ENCODE data around the gene POGLUT3. TPM values are rescaled to one million over a fixed set of nuclear protein-coding genes. Genes with fewer than 3 reads are reported as not detected.

The POGLUT3 gene
- 10 to 100 TPM in 2 of 4 donors, 1 to 10 TPM in 2; 6.0 to 18.3 (median 13.2) TPM for total RNA-seq

DNA sequence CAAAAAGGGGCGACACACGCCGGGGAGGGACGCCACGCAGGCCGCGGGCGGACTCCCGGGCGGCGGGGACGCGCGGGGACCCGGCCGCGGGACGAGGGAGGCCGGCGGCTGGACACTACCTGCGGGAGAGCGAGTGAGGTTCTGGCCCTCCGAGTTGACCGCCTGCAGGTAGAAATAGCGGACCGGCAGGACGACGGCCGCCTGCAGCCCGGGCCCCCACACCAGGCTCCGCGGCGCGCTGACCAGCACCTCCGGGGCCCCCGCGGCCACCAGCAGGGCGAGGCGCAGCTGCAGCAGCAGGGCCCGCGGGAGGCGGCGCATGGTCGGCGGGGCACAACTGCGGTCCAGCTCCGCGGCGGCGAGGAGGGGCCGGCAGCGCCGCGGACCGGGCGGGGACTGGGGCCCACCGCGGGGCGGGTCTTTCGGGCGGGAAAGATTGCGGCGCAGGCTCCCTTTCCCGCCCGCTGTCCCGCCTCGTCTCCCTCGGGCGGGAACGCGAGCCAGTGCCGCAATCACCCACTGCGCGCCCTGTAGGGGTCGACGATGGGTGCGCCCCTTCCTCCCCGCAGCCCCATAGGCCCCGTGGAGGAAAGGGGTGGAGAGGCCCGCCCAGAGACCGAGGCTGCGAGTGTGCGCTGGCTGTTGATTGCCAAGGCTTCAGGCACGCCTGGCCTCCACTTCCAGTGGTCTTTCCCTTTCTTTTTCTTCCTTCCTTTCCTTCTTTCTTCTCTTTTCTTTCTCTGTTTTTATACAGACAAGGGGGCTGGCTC lies at the start of gene POGLUT3:
TSS of gene POGLUT3 (minus strand) at position 339 of the 770 bp plus-strand sequence. CDS start at position 321, 18 bp downstream.
- H3K27me3 ChIP-seq = no peaks in the 10 kb centered on the region
- peak within 1 kb of the TSS; percentile 95 to 99 (median 98) for H3K27ac ChIP-seq
- 0 to 1% methylated on average over 1 to 10 of the region's 84 CpGs for WGBS, 2 donors
- H3K9me3 ChIP-seq = no peaks in the 10 kb centered on the region
- no peaks in the 10 kb centered on the region for H3K36me3 ChIP-seq
- DNase-seq = no peak
- intact Hi-C loops (cut with DNase I) = no loop called here
- H3K4me3 ChIP-seq = peak within 1 kb of the TSS; percentile 67 to 82 (median 74)
- H3K4me1 ChIP-seq = peaks cover 36 to 80% (median 38%) of the 10 kb centered on the region in 3 donors
- TF ChIP-seq, protein P1, sequence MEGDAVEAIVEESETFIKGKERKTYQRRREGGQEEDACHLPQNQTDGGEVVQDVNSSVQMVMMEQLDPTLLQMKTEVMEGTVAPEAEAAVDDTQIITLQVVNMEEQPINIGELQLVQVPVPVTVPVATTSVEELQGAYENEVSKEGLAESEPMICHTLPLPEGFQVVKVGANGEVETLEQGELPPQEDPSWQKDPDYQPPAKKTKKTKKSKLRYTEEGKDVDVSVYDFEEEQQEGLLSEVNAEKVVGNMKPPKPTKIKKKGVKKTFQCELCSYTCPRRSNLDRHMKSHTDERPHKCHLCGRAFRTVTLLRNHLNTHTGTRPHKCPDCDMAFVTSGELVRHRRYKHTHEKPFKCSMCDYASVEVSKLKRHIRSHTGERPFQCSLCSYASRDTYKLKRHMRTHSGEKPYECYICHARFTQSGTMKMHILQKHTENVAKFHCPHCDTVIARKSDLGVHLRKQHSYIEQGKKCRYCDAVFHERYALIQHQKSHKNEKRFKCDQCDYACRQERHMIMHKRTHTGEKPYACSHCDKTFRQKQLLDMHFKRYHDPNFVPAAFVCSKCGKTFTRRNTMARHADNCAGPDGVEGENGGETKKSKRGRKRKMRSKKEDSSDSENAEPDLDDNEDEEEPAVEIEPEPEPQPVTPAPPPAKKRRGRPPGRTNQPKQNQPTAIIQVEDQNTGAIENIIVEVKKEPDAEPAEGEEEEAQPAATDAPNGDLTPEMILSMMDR (IDR thresholded peaks at IDR 0.05) = peak in 1 of 6 experiments; percentile 13
- peak in 1 of 4 donors; percentile 17 for TF ChIP-seq POLR2A (IDR thresholded peaks at IDR 0.05)

DNA sequence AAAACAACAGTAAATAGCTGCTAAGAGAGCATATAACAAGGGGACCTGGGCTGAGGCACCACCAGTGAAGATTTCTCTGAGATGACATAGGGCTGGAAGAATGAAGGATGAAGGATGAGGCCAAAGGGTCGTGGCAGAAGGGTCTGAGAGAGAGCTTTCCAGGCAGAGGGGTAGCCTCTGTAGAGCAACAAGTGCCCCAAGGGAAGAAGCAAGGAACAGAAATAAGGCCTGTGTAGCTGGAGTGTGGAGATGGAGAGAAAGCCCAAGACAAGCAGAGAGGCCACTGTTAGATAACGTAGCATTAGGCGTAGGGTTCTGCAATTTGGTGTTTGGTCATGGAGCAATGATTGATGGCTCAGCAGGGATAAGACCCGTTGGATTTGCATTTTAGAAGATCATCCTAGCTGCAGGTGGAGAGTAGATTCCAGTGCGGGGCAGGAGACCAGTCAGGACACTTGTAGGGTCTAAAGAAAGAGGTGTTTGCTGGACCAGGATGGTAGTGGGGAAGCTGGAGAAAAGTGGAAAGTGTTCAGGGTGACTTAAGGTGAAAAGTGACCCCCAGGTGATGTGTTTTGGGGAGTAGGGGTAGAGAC lies 47.8 kb upstream of the POGLUT3 start:
- peaks cover 0 to 4% (median 0%) of the 10 kb centered on the region in 3 donors for H3K36me3 ChIP-seq
- intact Hi-C loops (cut with DNase I) = no loop called here
- DNase-seq = no peak
- H3K27ac ChIP-seq = no peak overlapping the region
- TF ChIP-seq, protein P1 (IDR thresholded peaks at IDR 0.05) = no peak
- no peak for TF ChIP-seq POLR2A (IDR thresholded peaks at IDR 0.05)
- H3K9me3 ChIP-seq = no peaks in the 10 kb centered on the region
- H3K27me3 ChIP-seq = no peaks in the 10 kb centered on the region
- WGBS, 2 donors = 71 to 81% methylated on average over 5 of the region's 5 CpGs
- no peak overlapping the region for H3K4me3 ChIP-seq
- H3K4me1 ChIP-seq = peaks cover 6 to 55% (median 21%) of the 10 kb centered on the region in 3 donors

GRCh38 chr11:108543316-108543964 lies 45.3 kb upstream of the POGLUT3 start:
- TF ChIP-seq, protein P1 (IDR thresholded peaks at IDR 0.05) = no peak
- no peak for TF ChIP-seq POLR2A (IDR thresholded peaks at IDR 0.05)
- Histone ChIP-seq H3K36me3 (peaks cover 0 to 10% (median 0%) of the 10 kb centered on the region in 3 donors), H3K4me1 (peaks cover 6 to 43% (median 18%) of the 10 kb centered on the region in 3 donors), H3K27ac (peak overlapping the region; percentile 21 to 75 (median 70)), H3K27me3 (no peaks in the 10 kb centered on the region), H3K4me3 (peak overlapping the region in 1 of 4 donors; percentile 23), H3K9me3 (no peaks in the 10 kb centered on the region)
- WGBS, 2 donors = 26 to 45% methylated on average over 5 of the region's 5 CpGs
- intact Hi-C loops (cut with DNase I) = no loop called here
- no peak for DNase-seq

GRCh38 chr11:108541531-108541930 lies 43.3 kb upstream of the POGLUT3 start:
- no peaks in the 10 kb centered on the region for H3K9me3 ChIP-seq
- intact Hi-C loops (cut with DNase I) = no loop called here
- no peak overlapping the region for H3K27ac ChIP-seq
- H3K4me3 ChIP-seq = no peak overlapping the region
- TF ChIP-seq POLR2A (IDR thresholded peaks at IDR 0.05) = no peak
- TF ChIP-seq, protein P1 (IDR thresholded peaks at IDR 0.05) = no peak
- DNase-seq = no peak
- H3K36me3 ChIP-seq = peaks cover 0 to 10% (median 0%) of the 10 kb centered on the region in 3 donors
- H3K27me3 ChIP-seq = no peaks in the 10 kb centered on the region
- H3K4me1 ChIP-seq = peaks cover 6 to 56% (median 18%) of the 10 kb centered on the region in 3 donors

All from esophagus squamous epithelium (tissue), 5 donors.